ENCODE results near the gene MGAM2. TPM values are rescaled to one million over a fixed set of nuclear protein-coding genes. Genes with fewer than 3 reads are reported as not detected.
A peak's percentile ranks its signal among the peaks of the same experiment; 100 is the strongest.

Gene MGAM2
- total RNA-seq, 1 experiment from 2014 or later, result 2.4 TPM

DNA sequence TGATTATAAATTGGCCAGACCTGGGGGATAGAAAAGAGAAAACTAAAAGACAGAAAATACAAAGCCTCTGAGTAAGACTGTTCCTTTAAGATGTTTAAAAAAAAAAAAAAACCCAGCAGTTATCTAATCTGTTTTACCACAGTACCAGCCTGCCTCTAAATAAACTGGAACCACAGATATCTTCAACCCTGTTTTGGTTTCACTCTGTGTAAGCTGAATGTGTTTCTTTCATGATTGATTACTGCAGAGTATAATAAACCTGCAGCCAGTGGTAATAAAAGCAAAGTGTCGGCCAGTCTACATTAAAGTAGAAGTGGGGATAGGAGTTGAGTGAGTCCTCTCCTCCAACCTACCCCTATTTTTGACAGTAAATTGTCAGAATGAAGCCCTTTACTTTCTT lies 40.6 kb downstream of the MGAM2 start:
- in situ Hi-C loops (cut with HindIII; ENCODE audit: low pct_unique_long_range_greater_than_20kb, low sequenced_read_pairs), result no loop called here
- DNase-seq (ENCODE audit: low read depth, low spot score), result no peak

DNA sequence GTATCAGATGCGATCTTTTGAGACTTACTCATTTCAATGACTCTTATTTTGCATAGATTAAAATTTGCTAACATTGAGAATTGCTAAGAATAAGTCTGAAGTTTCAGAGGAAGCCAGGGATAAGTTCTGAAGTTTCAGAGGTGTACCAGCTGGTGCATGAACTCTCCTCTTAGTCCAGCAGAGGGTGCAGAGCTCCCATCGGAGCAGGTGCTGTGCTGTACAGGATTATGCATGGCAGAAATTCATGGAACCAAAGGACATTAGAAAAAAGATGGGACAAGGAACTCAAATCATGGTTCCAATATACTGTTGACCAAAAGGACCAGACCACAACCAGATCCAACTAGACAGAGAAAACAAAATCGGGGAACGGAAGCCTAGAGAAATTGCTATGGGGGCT lies 41.9 kb downstream of the MGAM2 start:
- in situ Hi-C loops (cut with HindIII; ENCODE audit: low pct_unique_long_range_greater_than_20kb, low sequenced_read_pairs), result no loop called here
- peak; percentile 75 for DNase-seq (ENCODE audit: low read depth, low spot score)

DNA sequence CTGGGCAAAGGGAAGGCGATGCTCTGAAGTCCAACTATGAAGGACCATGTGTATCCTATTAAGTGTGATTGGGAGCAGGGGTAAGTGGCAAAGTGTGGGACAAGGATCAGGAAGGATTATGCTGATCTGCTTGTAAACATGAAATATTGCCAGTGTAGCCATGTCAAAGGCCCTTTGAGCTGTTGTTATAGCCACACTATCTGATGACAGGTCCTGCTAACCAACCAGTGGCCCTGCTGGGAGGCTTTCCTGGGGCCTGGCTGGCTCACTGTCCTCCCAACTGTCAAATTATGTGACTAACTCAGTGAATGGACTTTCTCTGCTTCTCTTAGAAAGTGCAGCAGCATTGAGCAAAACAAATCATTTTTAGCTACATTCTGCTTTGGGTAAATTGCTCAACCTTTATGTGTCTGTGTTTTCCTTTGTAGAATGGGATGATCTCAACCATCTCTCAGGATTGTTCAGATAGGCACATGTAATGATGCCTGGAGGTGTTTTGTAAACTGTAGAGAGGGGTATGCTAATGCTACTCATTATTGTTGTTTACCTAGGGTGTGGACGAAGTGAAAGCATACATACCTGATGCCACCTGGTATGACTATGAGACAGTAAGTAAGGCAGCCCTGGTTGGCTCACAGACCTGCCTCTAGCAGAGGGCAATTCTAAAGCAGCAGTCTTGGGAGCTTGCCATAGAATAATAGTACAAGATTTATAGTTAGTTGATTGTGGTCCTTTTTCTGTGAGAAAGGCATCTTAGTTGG lies 47.4 kb downstream of the MGAM2 start:
- DNase-seq (ENCODE audit: low read depth, low spot score), result no peak
- in situ Hi-C loops (cut with HindIII; ENCODE audit: low pct_unique_long_range_greater_than_20kb, low sequenced_read_pairs), result no loop called here

DNA sequence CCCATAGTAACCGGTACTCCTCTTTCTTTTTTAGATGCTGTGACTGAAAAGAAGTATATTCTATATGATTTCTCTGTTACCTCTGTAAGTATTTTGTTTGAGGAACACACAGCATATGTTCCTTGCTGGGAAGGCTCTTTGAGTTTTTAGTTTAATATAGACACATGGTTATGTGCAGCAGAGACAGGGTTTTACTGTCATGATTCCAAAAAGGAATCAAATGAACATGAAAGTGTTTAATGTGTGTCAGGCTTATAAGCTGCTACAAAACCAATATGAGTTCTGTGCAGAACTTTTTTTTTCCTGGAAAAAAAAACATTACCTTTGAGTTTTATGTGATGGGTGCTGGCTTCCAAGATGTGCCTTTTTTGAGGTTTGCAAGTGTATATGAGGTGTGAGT lies 50.4 kb downstream of the MGAM2 start:
- in situ Hi-C loops (cut with HindIII; ENCODE audit: low pct_unique_long_range_greater_than_20kb, low sequenced_read_pairs), result no loop called here
- DNase-seq (ENCODE audit: low read depth, low spot score), result no peak

DNA sequence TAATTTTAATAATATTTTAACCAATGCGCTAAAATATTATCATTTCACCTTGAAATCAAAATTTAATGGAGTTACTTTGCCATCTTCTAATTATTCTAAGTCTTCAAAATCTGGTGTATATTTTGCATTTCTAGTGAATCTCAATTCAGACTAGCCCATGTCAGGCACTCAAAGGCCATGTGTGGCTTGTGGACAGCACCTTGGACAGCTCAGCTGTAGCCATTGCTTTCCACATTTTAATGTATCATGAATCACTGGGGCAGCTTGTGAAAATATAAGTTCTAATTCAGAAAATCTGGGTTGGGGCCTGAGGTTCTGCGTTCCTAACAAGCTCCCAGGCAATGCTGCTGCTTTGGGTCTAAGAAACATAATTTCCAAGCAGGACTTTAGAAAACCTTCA lies 57.2 kb downstream of the MGAM2 start:
- DNase-seq (ENCODE audit: low read depth, low spot score), result no peak

DNA sequence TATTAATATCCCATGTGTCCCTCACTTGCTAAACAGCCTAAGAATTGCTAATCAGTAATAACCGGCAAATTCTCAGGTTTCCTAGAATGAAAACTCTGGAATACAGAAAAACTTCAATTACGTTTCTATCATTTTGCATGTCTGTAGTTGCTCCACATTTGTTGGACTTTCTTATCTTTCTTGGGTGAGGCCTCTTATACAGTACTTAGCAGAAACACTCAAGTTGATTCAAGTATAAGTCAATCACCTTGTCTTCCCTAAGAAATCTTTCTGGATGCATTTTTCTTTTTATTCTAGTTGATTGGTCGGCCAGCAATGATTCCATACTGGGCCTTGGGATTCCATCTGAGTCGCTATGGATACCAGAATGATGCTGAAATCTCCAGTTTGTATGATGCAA lies 61.4 kb downstream of the MGAM2 start:
- in situ Hi-C loops (cut with HindIII; ENCODE audit: low pct_unique_long_range_greater_than_20kb, low sequenced_read_pairs), result no loop called here
- DNase-seq (ENCODE audit: low read depth, low spot score), result no peak

More for the DNA sequence above, 57.2 kb downstream of the MGAM2 start:
- in situ Hi-C loops (cut with HindIII; ENCODE audit: low pct_unique_long_range_greater_than_20kb, low sequenced_read_pairs), result no loop called here

DNA sequence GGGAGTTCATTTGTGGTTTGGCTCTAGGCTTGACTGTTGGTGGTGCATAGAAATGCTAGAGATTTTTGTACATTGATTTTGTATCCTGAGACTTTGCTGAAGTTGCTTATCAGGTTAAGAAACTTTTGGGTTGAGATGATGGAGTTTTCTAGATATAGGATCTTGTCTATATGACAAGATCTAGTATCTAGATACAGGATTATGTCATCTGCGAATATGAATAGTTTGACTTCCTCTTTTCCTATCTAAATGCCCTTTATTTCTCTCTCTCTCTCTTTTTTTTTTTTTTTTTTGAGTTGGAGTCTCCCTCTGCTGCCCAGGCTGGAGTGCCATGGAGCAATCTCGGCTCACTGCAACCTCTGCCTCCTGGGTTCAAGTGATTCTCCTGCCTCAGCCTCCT lies 62.9 kb downstream of the MGAM2 start:
- DNase-seq (ENCODE audit: low read depth, low spot score), result no peak
- in situ Hi-C loops (cut with HindIII; ENCODE audit: low pct_unique_long_range_greater_than_20kb, low sequenced_read_pairs), result no loop called here

DNA sequence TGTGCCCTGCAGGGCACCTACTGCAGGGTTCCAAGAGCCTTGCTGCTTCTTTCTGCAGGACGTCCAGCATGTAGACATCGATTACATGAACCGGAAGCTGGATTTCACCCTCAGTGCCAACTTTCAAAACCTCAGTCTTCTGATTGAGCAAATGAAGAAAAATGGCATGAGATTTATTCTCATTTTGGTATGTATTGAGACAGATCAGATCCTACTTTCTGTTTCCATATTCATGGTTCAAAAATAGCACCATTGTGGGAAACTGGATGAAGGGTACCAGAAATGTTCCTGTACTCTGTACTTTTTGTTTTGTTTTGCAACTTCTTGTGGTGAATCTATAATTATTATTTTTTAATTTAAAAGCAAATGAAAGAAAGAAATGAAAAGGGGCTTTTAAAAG lies 64.1 kb downstream of the MGAM2 start:
- DNase-seq (ENCODE audit: low read depth, low spot score), result no peak
- in situ Hi-C loops (cut with HindIII; ENCODE audit: low pct_unique_long_range_greater_than_20kb, low sequenced_read_pairs), result no loop called here

DNA sequence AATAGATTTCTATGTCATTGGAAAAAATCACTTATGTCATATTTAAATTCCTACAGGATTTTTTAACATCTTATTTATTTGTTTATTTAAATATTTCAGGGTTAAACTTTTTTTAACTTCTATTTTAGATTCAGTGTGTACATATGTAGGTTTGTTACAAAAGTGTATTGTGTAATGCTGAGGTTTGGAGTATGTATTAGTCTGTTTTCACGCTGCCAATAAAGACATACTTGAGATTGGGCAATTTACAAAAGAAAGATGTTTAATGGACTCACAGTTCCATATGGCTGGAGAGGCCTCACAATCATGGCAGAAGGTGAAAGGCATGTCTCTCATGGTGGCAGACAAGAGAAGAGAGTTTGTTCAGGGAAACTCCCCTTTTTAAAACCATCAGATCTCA lies 65.4 kb downstream of the MGAM2 start:
- in situ Hi-C loops (cut with HindIII; ENCODE audit: low pct_unique_long_range_greater_than_20kb, low sequenced_read_pairs), result no loop called here
- DNase-seq (ENCODE audit: low read depth, low spot score), result no peak

DNA sequence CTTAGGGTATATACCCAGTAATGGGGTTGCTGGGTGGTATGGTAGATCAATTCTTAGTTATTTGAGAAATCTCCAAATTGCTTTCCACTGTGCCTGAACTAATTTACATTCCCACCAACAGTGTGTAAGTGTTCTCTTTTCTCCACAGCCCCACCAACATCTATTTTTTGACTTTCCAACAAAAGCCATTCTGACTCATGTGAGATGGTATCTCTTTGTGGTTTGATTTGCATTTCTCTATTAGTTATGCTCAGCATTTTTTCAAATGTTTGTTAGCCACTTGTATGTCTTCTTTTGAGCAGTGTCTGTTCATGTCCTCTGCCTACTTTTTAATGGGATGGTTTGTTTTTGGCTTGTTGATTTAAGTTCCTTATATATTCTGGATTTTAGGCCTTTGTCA lies 66.4 kb downstream of the MGAM2 start:
- DNase-seq (ENCODE audit: low read depth, low spot score), result no peak
- in situ Hi-C loops (cut with HindIII; ENCODE audit: low pct_unique_long_range_greater_than_20kb, low sequenced_read_pairs), result no loop called here

DNA sequence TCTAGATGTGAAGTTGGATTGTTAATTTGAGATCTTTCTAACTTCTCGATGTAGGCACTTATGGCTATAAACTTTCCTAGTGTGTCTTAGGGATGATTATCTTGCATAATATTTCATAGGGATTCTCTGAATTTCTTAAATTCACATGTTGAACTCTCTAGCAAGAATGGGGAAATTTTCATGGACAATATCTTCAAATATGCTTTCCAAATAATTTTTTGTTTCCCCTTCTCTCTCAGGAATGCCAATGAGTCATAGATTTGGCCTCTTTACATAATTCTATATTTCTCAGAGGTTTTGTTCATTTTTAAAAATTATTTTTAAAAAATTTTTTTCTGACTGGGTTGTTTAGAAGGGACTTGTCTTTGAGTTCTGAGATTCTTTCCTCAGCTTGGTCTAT lies 68.9 kb downstream of the MGAM2 start:
- in situ Hi-C loops (cut with HindIII; ENCODE audit: low pct_unique_long_range_greater_than_20kb, low sequenced_read_pairs), result no loop called here
- no peak for DNase-seq (ENCODE audit: low read depth, low spot score)

DNA sequence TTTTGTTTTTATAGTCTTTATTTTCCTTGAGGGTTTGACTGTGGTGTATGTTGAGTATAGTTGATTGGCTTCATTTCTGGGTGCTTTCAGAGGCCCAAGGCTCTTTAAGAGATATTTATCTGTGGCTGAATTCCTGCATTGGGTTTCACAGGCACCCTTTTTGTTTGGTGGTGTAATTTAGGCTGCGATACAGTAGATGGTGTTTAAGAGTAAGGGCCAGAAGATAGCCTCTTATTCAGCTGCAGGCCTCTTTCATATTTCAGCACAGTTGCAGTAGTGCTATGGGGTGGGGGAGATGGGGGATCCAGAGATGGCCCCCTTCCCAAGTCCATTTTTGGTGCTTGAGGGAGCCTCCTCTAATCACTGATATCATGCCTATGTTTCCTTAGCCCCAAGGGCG lies 69.7 kb downstream of the MGAM2 start:
- DNase-seq (ENCODE audit: low read depth, low spot score), result no peak
- in situ Hi-C loops (cut with HindIII; ENCODE audit: low pct_unique_long_range_greater_than_20kb, low sequenced_read_pairs), result no loop called here

DNA sequence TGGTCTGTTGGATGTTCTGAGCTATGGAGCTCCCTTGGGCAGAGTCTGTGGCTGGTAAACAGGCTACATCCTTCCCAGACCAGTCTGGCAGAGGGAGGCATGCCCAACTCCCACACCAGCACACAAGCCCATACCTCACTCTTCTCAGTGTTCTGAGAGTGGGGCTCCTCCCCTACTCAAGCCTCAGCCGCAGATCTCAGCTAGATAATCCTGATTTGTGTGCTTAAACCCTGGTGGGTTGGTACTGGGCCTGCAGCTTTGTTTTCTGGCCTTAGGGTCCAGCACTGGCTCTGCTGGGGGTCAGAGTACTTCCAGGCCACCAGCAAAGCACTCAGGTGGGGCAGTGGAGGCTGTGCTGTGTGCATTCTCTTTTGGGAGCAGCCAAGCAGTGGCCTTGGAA lies 70.4 kb downstream of the MGAM2 start:
- in situ Hi-C loops (cut with HindIII; ENCODE audit: low pct_unique_long_range_greater_than_20kb, low sequenced_read_pairs), result no loop called here
- DNase-seq (ENCODE audit: low read depth, low spot score), result no peak

DNA sequence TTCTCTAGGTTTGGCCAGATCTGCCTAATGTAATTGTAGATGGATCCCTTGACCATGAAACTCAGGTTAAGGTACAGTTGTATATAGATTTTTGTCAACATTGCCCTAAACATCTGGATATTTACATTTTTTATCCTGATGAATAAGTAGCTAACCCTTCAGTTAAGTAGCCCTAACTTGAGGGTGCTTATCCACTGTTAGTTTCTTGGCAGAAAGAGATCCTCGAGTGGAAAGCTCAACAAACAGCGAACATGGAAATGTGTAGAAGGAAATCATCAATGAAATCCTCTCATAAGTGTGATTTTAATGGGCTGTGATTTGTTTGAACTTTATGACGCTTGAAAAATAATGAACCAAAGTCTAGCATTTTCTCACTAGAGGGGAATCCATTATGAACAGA lies 73.6 kb downstream of the MGAM2 start:
- DNase-seq (ENCODE audit: low read depth, low spot score), result no peak
- in situ Hi-C loops (cut with HindIII; ENCODE audit: low pct_unique_long_range_greater_than_20kb, low sequenced_read_pairs), result no loop called here

DNA sequence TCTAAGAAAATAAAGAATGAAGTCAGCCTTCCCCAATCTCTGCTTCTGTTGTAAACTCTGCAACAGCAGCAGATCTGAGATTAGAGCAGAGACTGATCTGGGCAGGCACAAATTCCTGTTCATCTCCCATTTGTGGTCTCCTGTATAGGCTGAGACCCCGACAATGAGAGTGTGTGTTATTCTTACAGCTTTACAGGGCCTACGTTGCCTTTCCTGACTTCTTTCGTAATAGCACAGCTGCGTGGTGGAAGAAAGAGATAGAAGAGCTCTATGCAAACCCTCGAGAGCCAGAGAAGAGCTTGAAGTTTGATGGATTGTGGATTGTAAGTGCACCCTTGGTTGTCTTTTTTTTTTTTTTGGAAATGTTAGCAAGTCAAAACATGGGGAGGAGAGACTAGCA lies 74.3 kb downstream of the MGAM2 start:
- in situ Hi-C loops (cut with HindIII; ENCODE audit: low pct_unique_long_range_greater_than_20kb, low sequenced_read_pairs), result no loop called here
- DNase-seq (ENCODE audit: low read depth, low spot score), result no peak

DNA sequence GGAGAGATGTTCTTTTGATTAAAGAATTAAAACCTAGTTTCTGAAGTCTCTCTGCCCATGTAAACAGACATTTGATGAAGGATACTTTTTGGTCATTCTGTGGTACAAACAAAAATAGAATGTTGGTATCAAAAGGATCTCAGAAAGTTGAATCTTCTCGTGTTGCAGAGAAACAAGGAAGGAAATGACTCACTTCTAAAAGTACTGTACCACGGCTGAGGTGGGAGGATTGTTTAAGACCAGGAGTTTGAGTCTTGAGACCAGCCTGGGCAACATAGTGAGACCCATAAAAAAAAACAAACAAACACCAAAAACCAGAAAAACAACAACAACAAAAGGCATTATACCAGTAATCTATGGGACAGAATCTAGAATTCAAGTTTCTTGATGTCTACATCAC lies 76.6 kb downstream of the MGAM2 start:
- DNase-seq (ENCODE audit: low read depth, low spot score), result no peak
- in situ Hi-C loops (cut with HindIII; ENCODE audit: low pct_unique_long_range_greater_than_20kb, low sequenced_read_pairs), result no loop called here

DNA sequence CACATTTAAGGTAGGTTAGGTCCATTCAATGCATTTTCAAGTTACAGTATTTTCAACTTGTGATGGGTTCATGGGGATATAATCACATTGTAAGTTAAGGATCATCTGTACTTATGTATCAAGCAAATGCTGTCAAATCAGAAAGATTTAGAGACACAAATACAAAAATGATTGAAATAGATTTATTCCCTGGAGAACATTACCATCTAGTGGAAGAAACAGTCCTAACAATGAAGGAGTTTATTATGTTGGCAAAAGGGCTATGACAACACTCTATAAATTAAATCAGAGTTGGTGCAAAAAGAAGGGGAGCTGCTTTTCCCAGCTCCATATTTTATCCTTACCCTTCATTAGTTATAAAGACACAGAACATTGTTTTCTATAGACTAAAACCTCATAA lies 77.3 kb downstream of the MGAM2 start:
- in situ Hi-C loops (cut with HindIII; ENCODE audit: low pct_unique_long_range_greater_than_20kb, low sequenced_read_pairs), result no loop called here

DNA sequence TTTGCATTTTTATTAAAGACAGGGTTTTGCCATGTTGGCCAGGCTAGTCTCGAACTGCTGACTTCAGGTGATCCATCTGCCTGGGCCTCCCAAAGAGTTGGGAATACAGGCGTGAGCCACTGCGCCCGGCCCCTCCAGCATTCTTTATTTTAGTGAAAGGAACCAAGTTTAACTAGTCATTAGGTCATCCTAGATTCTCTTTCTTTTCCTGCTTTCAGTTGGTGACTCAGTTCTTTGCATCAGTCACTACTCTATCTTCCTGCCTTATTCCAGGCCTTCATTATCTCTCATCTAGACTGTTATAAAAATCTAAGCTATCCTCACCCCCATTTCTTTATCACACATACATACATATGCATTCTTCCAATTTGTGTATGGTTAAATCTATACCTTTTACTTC lies 82.7 kb downstream of the MGAM2 start:
- DNase-seq (ENCODE audit: low read depth, low spot score), result no peak
- in situ Hi-C loops (cut with HindIII; ENCODE audit: low pct_unique_long_range_greater_than_20kb, low sequenced_read_pairs), result no loop called here

More for the DNA sequence above, 77.3 kb downstream of the MGAM2 start:
- peak; percentile 61 for DNase-seq (ENCODE audit: low read depth, low spot score)

DNA sequence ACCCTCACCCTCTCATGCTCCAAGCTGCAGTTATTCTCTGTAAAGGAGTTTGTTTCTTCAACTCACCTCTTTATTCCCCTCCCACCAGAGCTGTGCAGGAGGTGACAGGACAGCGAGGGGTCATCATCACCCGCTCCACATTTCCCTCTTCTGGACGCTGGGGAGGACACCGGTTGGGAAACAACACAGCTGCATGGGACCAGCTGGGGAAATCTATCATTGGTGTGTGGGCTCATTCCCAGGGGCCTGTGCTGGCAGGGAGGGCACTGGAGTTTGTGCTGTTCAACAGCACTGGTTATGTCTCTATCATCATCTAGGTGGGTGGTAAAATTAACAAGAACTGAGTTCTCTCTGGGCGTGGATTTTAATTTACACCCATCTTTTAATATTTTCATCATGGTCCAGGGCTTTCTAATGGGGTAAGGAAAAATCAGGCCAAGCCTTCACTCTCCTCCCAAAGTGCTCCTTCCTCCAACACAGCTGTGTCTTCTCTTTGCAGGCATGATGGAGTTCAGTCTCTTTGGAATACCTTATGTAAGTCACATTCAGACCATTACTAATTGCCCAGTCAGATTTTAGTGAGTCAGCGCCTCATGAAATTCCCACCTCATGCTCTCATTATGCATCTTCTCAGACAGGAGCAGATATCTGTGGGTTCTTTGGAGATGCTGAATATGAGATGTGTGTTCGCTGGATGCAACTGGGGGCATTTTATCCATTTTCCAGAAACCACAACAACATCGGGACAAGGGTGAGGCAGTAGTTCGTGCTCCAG lies 84.7 kb downstream of the MGAM2 start:
- in situ Hi-C loops (cut with HindIII; ENCODE audit: low pct_unique_long_range_greater_than_20kb, low sequenced_read_pairs), result no loop called here
- no peak for DNase-seq (ENCODE audit: low read depth, low spot score)
